ENCODE measurements around the gene B4GALT2. TPM values are rescaled to one million over a fixed set of nuclear protein-coding genes. Genes with fewer than 3 reads are reported as not detected.

The B4GALT2 gene
- total and polyA plus RNA-seq, 2 of the 8 experiments (the other 6 are each of a cell fraction or from before 2014, with no cell fraction given): 56.5 to 121 TPM

DNA sequence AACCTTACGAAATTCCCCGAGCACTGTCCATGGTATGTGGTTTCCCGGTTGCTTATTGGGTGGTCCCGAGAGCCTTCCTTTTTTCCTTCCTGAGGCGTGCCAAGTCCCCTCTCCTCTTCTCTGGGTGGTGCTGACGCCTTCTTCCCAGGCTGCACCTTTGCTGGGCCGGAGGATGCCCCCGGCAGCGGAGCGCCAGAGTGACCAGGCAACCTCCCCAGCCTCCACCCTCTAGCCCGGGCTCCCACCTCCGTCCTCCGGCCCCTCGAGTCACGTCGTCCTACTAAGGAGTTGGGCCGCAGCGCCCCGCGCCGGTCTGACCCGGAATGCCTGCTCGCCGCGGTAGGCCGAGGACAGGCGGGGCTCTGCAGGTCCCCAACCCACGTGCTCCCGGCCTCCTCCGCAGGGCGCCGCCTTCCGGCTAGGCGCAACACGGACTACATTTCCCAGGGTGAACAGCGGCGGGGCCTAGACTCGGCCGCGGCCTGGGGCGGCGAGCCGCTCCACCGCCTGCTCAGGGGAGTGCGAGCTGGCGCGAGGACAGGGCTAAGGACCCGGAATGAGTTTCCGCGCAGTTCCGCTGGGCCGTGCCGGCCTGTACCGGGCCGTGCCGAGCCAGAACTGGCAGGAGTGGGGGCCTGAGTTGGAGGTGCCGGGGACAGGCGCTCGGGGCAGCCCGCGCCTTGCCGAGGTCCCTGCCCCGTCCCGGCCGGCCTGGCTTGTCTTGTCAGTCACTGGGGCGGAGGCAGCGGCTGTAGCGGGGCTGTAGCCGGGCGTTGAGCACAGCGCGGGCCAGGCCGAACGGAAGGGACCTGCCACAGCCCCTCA lies 32.6 kb upstream of the B4GALT2 start, which contains the start of gene IPO13 (continued):
- TF ChIP-seq, protein P1, sequence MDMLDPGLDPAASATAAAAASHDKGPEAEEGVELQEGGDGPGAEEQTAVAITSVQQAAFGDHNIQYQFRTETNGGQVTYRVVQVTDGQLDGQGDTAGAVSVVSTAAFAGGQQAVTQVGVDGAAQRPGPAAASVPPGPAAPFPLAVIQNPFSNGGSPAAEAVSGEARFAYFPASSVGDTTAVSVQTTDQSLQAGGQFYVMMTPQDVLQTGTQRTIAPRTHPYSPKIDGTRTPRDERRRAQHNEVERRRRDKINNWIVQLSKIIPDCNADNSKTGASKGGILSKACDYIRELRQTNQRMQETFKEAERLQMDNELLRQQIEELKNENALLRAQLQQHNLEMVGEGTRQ (IDR thresholded peaks at IDR 0.05; ENCODE audit: low read length): peak; percentile 87
- TF ChIP-seq YY1 (IDR thresholded peaks at IDR 0.05; ENCODE audit: low read depth, low read length) (no peak), BCL11A (IDR thresholded peaks at IDR 0.05; ENCODE audit: low read depth in 2 of 2, low read length in 2 of 2) (no peak), EGR1 (IDR thresholded peaks at IDR 0.05; ENCODE audit: borderline replicate concordance, low read depth, low read length) (no peak), ASH2L (IDR thresholded peaks at IDR 0.05; ENCODE audit: low read length) (peak; percentile 66), EZH2 (IDR thresholded peaks at IDR 0.05; ENCODE audit: low read depth, low read length, severe bottlenecking) (no peak), GABPA (IDR thresholded peaks at IDR 0.05; ENCODE audit: borderline replicate concordance, insufficient read depth, low read length) (0 out of 2 replicates have a peak, but pooled peaks have one; percentile 1), BRCA1 (IDR thresholded peaks at IDR 0.05; ENCODE audit: low read depth, low read length) (no peak), NANOG (IDR thresholded peaks at IDR 0.05; ENCODE audit: insufficient read depth, low read depth, low read length, poor library complexity, severe bottlenecking) (no peak), KDM4A (IDR thresholded peaks at IDR 0.05; ENCODE audit: low read depth, low read length, severe bottlenecking) (peak; percentile 10), JUND (IDR thresholded peaks at IDR 0.05; ENCODE audit: low read length) (no peak)

All from H1 (cell line).